Measurements from ENCODE around the gene CRX. TPM values are rescaled to one million over a fixed set of nuclear protein-coding genes. Genes with fewer than 3 reads are reported as not detected.

CRX gene
- total RNA-seq, 2 donors from 2014 or later: not detected

- no peaks in the 10 kb centered on the region for H3K27me3 ChIP-seq
- TF ChIP-seq CTCF (IDR thresholded peaks at IDR 0.05): no peak
- no peaks in the 10 kb centered on the region for H3K4me1 ChIP-seq
- no peaks in the 10 kb centered on the region for H3K36me3 ChIP-seq
- no peaks in the 10 kb centered on the region for H3K9me3 ChIP-seq
- no peak overlapping the region for H3K27ac ChIP-seq
- DNase-seq (ENCODE audit: low spot score): no peak
- no peak overlapping the region for H3K4me3 ChIP-seq
Measured at GRCh38 chr19:47881757-47882156, 60.0 kb downstream of the CRX start.

GRCh38 chr19:47882890-47883289 lies 61.2 kb downstream of the CRX start:
- H3K27ac ChIP-seq: no peak overlapping the region
- H3K4me3 ChIP-seq: no peak overlapping the region
- no peaks in the 10 kb centered on the region for H3K4me1 ChIP-seq
- no peaks in the 10 kb centered on the region for H3K36me3 ChIP-seq
- no peak for DNase-seq (ENCODE audit: low spot score)
- no peaks in the 10 kb centered on the region for H3K9me3 ChIP-seq
- no peak for TF ChIP-seq CTCF (IDR thresholded peaks at IDR 0.05)
- no peaks in the 10 kb centered on the region for H3K27me3 ChIP-seq

GRCh38 chr19:47885067-47885463 lies 63.3 kb downstream of the CRX start:
- no peaks in the 10 kb centered on the region for H3K27me3 ChIP-seq
- DNase-seq (ENCODE audit: low spot score): no peak
- H3K36me3 ChIP-seq: no peaks in the 10 kb centered on the region
- no peak overlapping the region for H3K27ac ChIP-seq
- H3K9me3 ChIP-seq: no peaks in the 10 kb centered on the region
- no peaks in the 10 kb centered on the region for H3K4me1 ChIP-seq
- no peak for TF ChIP-seq CTCF (IDR thresholded peaks at IDR 0.05)
- H3K4me3 ChIP-seq: no peak overlapping the region

GRCh38 chr19:47886010-47886559 lies 64.3 kb downstream of the CRX start, which contains the start of gene SULT2A1:
Gene SULT2A1, minus strand, starts transcription at chr19:47886315. Its CDS starts 58 bp downstream, at chr19:47886257.
- no peaks in the 10 kb centered on the region for H3K9me3 ChIP-seq

GRCh38 chr19:47890865-47891621 lies 69.3 kb downstream of the CRX start:
- no peak for TF ChIP-seq CTCF (IDR thresholded peaks at IDR 0.05)
- H3K36me3 ChIP-seq: no peaks in the 10 kb centered on the region
- no peaks in the 10 kb centered on the region for H3K4me1 ChIP-seq
- DNase-seq (ENCODE audit: low spot score): no peak
- peaks cover under 1 to 17% of the 10 kb centered on the region in 2 donors for H3K9me3 ChIP-seq
- H3K27ac ChIP-seq: no peak overlapping the region
- no peak overlapping the region for H3K4me3 ChIP-seq
- no peaks in the 10 kb centered on the region for H3K27me3 ChIP-seq

More at GRCh38 chr19:47886010-47886559, 64.3 kb downstream of the CRX start, which contains the start of gene SULT2A1:
- H3K36me3 ChIP-seq: no peaks in the 10 kb centered on the region
- no peaks in the 10 kb centered on the region for H3K4me1 ChIP-seq
- TF ChIP-seq CTCF (IDR thresholded peaks at IDR 0.05): no peak
- no peak within 1 kb of the TSS for H3K27ac ChIP-seq
- H3K27me3 ChIP-seq: no peaks in the 10 kb centered on the region
- no peak for DNase-seq (ENCODE audit: low spot score)
- H3K4me3 ChIP-seq: no peak within 1 kb of the TSS

All from right atrium auricular region (tissue), 2 donors.